Measurements from ENCODE around the gene RALGPS1.

DNA sequence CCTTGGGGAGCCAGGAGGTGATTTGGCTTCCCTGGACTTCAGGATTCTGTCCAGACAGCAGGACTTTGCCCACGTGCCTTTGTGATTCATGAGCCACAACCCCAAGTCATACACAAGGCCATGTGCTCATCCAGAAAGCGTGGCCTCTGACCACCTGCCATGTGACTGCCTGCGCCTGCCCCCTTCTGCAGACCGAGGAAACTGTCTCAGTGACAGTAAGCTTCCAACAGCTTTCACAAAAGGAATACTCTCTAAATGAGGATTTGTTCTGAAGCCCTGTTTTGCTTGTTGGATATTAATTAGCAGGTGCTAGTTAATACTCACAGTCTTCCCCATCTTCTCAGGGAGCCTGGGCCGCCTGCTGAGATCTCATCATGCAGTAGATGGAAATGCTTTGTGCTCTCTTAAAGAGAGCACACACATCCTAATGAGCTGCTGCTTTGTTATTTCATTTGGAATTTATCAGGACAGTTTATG is 244.8 kb downstream of the RALGPS1 start:
- TF ChIP-seq, protein P1, sequence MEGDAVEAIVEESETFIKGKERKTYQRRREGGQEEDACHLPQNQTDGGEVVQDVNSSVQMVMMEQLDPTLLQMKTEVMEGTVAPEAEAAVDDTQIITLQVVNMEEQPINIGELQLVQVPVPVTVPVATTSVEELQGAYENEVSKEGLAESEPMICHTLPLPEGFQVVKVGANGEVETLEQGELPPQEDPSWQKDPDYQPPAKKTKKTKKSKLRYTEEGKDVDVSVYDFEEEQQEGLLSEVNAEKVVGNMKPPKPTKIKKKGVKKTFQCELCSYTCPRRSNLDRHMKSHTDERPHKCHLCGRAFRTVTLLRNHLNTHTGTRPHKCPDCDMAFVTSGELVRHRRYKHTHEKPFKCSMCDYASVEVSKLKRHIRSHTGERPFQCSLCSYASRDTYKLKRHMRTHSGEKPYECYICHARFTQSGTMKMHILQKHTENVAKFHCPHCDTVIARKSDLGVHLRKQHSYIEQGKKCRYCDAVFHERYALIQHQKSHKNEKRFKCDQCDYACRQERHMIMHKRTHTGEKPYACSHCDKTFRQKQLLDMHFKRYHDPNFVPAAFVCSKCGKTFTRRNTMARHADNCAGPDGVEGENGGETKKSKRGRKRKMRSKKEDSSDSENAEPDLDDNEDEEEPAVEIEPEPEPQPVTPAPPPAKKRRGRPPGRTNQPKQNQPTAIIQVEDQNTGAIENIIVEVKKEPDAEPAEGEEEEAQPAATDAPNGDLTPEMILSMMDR (IDR thresholded peaks at IDR 0.05; ENCODE audit: low read depth, low read length, poor library complexity, severe bottlenecking): no peak
- TF ChIP-seq EZH2phosphoT487 (IDR thresholded peaks at IDR 0.05; ENCODE audit: borderline replicate concordance, low read length): no peak

Measured in DOHH2 (cell line).